Liver (tissue), 9 donors: ENCODE measurements around the gene HPD. TPM values are rescaled to one million over a fixed set of nuclear protein-coding genes. Genes with fewer than 3 reads are reported as not detected.
A peak's percentile ranks its signal among the peaks of the same experiment; 100 is the strongest.

Experiments
- DNase-seq: peaks from one replicate; pipeline ENCODE4 v3.0.0-alpha.2; 2017; ENCODE audit warnings: low spot score
- H3K27ac ChIP-seq, 2 donors: one replicate each; pipeline ENCODE4 v1.7.0; 2013; ENCODE audit warnings: inconsistent platforms in 2 of 2, low read length in 2 of 2, control low read depth in 1 of 2, low read depth in 1 of 2, mild to moderate bottlenecking in 1 of 2
- H3K27me3 ChIP-seq, 4 donors: one replicate each; pipeline versions ENCODE4 v1.6.1 to v1.7.0; 2013; ENCODE audit warnings: low read length in 3 of 4, inconsistent platforms in 1 of 4, mild to moderate bottlenecking in 1 of 4, moderate library complexity in 1 of 4; ENCODE audit not compliant: control insufficient read depth in 4 of 4, insufficient read depth in 4 of 4
- H3K36me3 ChIP-seq, 4 donors: one replicate each; pipeline versions ENCODE4 v1.6.1 to v1.7.0; 2013; ENCODE audit warnings: low read length in 3 of 4, mild to moderate bottlenecking in 3 of 4, low read depth in 1 of 4, moderate library complexity in 1 of 4; ENCODE audit not compliant: control insufficient read depth in 4 of 4, insufficient read depth in 3 of 4
- H3K4me1 ChIP-seq, 4 donors: one replicate each; pipeline versions ENCODE4 v1.6.1 to v1.7.0; 2013; ENCODE audit warnings: low read length in 3 of 4, mild to moderate bottlenecking in 3 of 4, moderate library complexity in 1 of 4; ENCODE audit not compliant: control insufficient read depth in 4 of 4, insufficient read depth in 4 of 4
- H3K4me3 ChIP-seq, 3 donors: one replicate each; pipeline versions ENCODE4 v1.6.1 to v1.7.0; 2013; ENCODE audit warnings: low read length in 3 of 3, control low read depth in 1 of 3, low read depth in 1 of 3, mild to moderate bottlenecking in 1 of 3
- H3K9ac ChIP-seq, 2 donors: one replicate each; pipeline ENCODE4 v1.7.0; 2013; ENCODE audit warnings: low read length in 2 of 2, mild to moderate bottlenecking in 2 of 2, moderate library complexity in 2 of 2, control low read depth in 1 of 2, low read depth in 1 of 2
- H3K9me3 ChIP-seq, 4 donors: one replicate each; pipeline versions ENCODE4 v1.6.1 to v1.7.0; 2013; ENCODE audit warnings: low read length in 3 of 4; ENCODE audit not compliant: control insufficient read depth in 4 of 4
- EGR1 ChIP-seq, 2 donors: IDR thresholded peaks; 2 replicates each; pipeline ENCODE4 v1.6.1; 2016 to 2018; ENCODE audit warnings: antibody characterized with exemption in 2 of 2, low read depth in 2 of 2
- FOXA1 ChIP-seq: IDR thresholded peaks from 2 replicates; pipeline ENCODE4 v1.6.1; 2016; ENCODE audit warnings: antibody characterized with exemption
- FOXA2 ChIP-seq: IDR thresholded peaks from 2 replicates; pipeline ENCODE4 v1.6.1; 2016; ENCODE audit warnings: antibody characterized with exemption
- GABPA ChIP-seq, 2 donors: IDR thresholded peaks in 1 of 2; conservative IDR thresholded peaks in 1 of 2; 2 replicates each; pipeline ENCODE4 v1.6.1; 2016; ENCODE audit warnings: antibody characterized with exemption in 2 of 2, mild to moderate bottlenecking in 1 of 2, moderate library complexity in 1 of 2
- HNF4A ChIP-seq, 2 donors: conservative IDR thresholded peaks; 2 replicates each; pipeline ENCODE4 v1.6.1; 2016; ENCODE audit warnings: antibody characterized with exemption in 2 of 2, mild to moderate bottlenecking in 2 of 2
- HNF4G ChIP-seq: IDR thresholded peaks from 2 replicates; pipeline ENCODE4 v1.6.1; 2016; ENCODE audit warnings: antibody characterized with exemption
- JUND ChIP-seq, 2 donors: IDR thresholded peaks; 2 replicates each; pipeline ENCODE4 v1.6.1; 2016; ENCODE audit warnings: antibody characterized with exemption in 2 of 2
- NR2F2 ChIP-seq: IDR thresholded peaks from 2 replicates; pipeline ENCODE4 v1.6.1; 2016; ENCODE audit warnings: antibody characterized with exemption
- RAD21 ChIP-seq, 2 donors: IDR thresholded peaks; 2 replicates each; pipeline ENCODE4 v1.6.1; 2016; ENCODE audit warnings: antibody characterized with exemption in 2 of 2, mild to moderate bottlenecking in 2 of 2
- RXRA ChIP-seq, 2 donors: IDR thresholded peaks; 2 replicates each; pipeline ENCODE4 v1.6.1; 2017 to 2018; ENCODE audit warnings: antibody characterized with exemption in 2 of 2, mild to moderate bottlenecking in 1 of 2
- SP1 ChIP-seq: IDR thresholded peaks from 2 replicates; pipeline ENCODE4 v1.6.1; 2018; ENCODE audit warnings: antibody characterized with exemption, mild to moderate bottlenecking
- TAF1 ChIP-seq: conservative IDR thresholded peaks from 2 replicates; pipeline ENCODE4 v1.6.1; 2016; ENCODE audit warnings: antibody characterized with exemption, mild to moderate bottlenecking
- YY1 ChIP-seq: IDR thresholded peaks from 2 replicates; pipeline ENCODE4 v1.6.1; 2016; ENCODE audit warnings: antibody characterized with exemption, mild to moderate bottlenecking
- WGBS: extraction: QIAGEN DNeasy Blood & Tissue Kit; methylation state at CpG from one replicate; pipeline ENCODE4 v1.1.7; 2013; 5-methylcytosine and 5-hydroxymethylcytosine counted together
- polyA plus RNA-seq, 2 donors: library from polyadenylated mRNA; stranded (reverse) in 1 of 2; unstranded in 1 of 2; fragments of 200-250 nt in 1 of 2; fragments of >200 nt in 1 of 2; fragmentation: Nextera tagmentation in 1 of 2; extraction: Ambion mirVana in 1 of 2; gene quantifications; one replicate each; pipeline versions ENCODE4 v1.2.1 to v1.2.3, GENCODE V29; 2013 to 2015
- total RNA-seq, 2 donors: library from RNA; depleted of rRNA; stranded (reverse); fragments of >200 nt; gene quantifications; one replicate each; pipeline ENCODE4 v1.2.3, GENCODE V29; 2014
- TF ChIP-seq, protein P1 (sequence below): IDR thresholded peaks from 2 replicates; pipeline ENCODE4 v1.6.1; 2016; ENCODE audit warnings: antibody characterized with exemption
- TF ChIP-seq, protein P2 (sequence below): IDR thresholded peaks from 2 replicates; pipeline ENCODE4 v1.6.1; 2016; ENCODE audit warnings: antibody characterized with exemption, mild to moderate bottlenecking
- TF ChIP-seq, protein P3 (sequence below): IDR thresholded peaks from 2 replicates; pipeline ENCODE4 v1.6.1; 2016; ENCODE audit warnings: antibody characterized with exemption
- TF ChIP-seq, protein P4 (sequence below): IDR thresholded peaks from 2 replicates; pipeline ENCODE4 v1.6.1; 2016; ENCODE audit warnings: antibody characterized with exemption
- TF ChIP-seq, protein P5 (sequence below): fragments of 150-350 bp; IDR thresholded peaks from 2 replicates; pipeline ENCODE4 v1.5.1; 2017; ENCODE audit warnings: improper control_type of control experiment, low read depth, low read length; ENCODE audit not compliant: missing input control
- donor health status: healthy.
- donor health status: healthy.
- donor health status: healthy.
- donor health status: healthy.
- donor health status: healthy.

Gene HPD
- total and polyA plus RNA-seq, 4 donors = 31.3 to 812 (median 509) TPM

DNA sequence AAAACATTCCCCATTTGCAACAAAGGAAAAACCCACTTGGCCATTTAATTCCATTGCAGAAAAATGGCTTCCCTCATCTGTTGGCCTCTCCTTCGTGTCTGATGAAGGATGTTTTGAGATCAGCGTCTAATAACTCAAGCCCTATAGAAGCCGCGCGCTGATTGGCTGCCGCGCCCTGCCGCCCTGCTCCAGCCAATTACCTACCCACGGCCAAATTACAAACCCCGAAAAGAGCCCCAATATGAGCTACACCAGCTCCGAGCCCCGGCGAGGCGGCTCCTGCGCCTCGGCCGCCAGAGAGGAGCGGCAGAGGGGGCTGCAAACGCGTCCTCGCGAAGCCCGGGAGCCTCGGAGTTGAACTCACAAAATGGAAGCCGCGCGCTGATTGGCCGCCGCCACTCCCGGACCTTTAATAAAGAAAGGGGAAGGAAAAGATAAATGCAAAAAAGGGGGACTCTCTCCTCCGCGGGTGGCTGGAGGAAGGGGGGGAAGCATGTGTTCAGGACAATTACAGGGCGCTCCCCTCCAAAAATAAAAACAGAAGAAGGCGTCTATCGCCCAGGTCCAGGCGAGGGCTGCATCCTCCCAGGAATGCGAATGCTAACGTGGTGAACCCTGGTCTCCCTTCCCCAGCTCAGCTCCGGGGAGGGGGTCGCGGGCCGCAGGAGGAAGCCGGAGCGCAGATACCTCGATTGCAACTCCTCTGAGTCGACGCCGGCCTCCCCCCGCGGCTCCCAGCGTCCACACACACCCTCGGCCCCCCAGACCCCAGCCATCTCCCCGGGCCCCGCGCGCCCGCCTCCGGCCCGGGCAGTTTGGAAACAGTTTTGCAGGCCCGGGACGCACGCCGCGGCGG, 55.6 kb downstream of the HPD start:
- 1% methylated on average over 65 of the region's 65 CpGs for WGBS
- peak overlapping the region; percentile 99 to 100 for H3K27ac ChIP-seq
- H3K4me3 ChIP-seq = peak overlapping the region; percentile 66 to 93 (median 76)
- H3K27me3 ChIP-seq = no peaks in the 10 kb centered on the region
- H3K9ac ChIP-seq = peak overlapping the region; percentile 83 to 99
- H3K4me1 ChIP-seq = peaks cover 4 to 46% (median 34%) of the 10 kb centered on the region in 4 donors
- H3K9me3 ChIP-seq = no peaks in the 10 kb centered on the region
- peaks cover 0 to 2% (median 0%) of the 10 kb centered on the region in 4 donors for H3K36me3 ChIP-seq
- peak; percentile 99 for TF ChIP-seq TAF1
- peak in 1 of 2 donors; percentile 42 for TF ChIP-seq JUND (IDR thresholded peaks at IDR 0.05)
- TF ChIP-seq YY1 = peak; percentile 99
- TF ChIP-seq RXRA (IDR thresholded peaks at IDR 0.05) = peak; percentile 26
- no peak for TF ChIP-seq NR2F2
- TF ChIP-seq GABPA (IDR thresholded peaks at IDR 0.05 in 1 of 2, conservative IDR thresholded peaks at IDR 0.05 in 1 of 2) = no peak
- peak; percentile 75 for TF ChIP-seq SP1
- TF ChIP-seq, protein P1, sequence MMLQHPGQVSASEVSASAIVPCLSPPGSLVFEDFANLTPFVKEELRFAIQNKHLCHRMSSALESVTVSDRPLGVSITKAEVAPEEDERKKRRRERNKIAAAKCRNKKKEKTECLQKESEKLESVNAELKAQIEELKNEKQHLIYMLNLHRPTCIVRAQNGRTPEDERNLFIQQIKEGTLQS = peak; percentile 29
- TF ChIP-seq, protein P2, sequence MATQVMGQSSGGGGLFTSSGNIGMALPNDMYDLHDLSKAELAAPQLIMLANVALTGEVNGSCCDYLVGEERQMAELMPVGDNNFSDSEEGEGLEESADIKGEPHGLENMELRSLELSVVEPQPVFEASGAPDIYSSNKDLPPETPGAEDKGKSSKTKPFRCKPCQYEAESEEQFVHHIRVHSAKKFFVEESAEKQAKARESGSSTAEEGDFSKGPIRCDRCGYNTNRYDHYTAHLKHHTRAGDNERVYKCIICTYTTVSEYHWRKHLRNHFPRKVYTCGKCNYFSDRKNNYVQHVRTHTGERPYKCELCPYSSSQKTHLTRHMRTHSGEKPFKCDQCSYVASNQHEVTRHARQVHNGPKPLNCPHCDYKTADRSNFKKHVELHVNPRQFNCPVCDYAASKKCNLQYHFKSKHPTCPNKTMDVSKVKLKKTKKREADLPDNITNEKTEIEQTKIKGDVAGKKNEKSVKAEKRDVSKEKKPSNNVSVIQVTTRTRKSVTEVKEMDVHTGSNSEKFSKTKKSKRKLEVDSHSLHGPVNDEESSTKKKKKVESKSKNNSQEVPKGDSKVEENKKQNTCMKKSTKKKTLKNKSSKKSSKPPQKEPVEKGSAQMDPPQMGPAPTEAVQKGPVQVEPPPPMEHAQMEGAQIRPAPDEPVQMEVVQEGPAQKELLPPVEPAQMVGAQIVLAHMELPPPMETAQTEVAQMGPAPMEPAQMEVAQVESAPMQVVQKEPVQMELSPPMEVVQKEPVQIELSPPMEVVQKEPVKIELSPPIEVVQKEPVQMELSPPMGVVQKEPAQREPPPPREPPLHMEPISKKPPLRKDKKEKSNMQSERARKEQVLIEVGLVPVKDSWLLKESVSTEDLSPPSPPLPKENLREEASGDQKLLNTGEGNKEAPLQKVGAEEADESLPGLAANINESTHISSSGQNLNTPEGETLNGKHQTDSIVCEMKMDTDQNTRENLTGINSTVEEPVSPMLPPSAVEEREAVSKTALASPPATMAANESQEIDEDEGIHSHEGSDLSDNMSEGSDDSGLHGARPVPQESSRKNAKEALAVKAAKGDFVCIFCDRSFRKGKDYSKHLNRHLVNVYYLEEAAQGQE = peak; percentile 93
- TF ChIP-seq RAD21 (IDR thresholded peaks at IDR 0.05) = peak in 1 of 2 donors; percentile 4
- no peak for TF ChIP-seq FOXA1
- no peak for TF ChIP-seq HNF4A (conservative IDR thresholded peaks at IDR 0.05)
- TF ChIP-seq HNF4G = no peak
- TF ChIP-seq, protein P3, sequence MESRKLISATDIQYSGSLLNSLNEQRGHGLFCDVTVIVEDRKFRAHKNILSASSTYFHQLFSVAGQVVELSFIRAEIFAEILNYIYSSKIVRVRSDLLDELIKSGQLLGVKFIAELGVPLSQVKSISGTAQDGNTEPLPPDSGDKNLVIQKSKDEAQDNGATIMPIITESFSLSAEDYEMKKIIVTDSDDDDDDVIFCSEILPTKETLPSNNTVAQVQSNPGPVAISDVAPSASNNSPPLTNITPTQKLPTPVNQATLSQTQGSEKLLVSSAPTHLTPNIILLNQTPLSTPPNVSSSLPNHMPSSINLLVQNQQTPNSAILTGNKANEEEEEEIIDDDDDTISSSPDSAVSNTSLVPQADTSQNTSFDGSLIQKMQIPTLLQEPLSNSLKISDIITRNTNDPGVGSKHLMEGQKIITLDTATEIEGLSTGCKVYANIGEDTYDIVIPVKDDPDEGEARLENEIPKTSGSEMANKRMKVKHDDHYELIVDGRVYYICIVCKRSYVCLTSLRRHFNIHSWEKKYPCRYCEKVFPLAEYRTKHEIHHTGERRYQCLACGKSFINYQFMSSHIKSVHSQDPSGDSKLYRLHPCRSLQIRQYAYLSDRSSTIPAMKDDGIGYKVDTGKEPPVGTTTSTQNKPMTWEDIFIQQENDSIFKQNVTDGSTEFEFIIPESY = no peak
- TF ChIP-seq FOXA2 = no peak
- TF ChIP-seq, protein P4, sequence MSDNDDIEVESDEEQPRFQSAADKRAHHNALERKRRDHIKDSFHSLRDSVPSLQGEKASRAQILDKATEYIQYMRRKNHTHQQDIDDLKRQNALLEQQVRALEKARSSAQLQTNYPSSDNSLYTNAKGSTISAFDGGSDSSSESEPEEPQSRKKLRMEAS = peak; percentile 6
- TF ChIP-seq, protein P5, sequence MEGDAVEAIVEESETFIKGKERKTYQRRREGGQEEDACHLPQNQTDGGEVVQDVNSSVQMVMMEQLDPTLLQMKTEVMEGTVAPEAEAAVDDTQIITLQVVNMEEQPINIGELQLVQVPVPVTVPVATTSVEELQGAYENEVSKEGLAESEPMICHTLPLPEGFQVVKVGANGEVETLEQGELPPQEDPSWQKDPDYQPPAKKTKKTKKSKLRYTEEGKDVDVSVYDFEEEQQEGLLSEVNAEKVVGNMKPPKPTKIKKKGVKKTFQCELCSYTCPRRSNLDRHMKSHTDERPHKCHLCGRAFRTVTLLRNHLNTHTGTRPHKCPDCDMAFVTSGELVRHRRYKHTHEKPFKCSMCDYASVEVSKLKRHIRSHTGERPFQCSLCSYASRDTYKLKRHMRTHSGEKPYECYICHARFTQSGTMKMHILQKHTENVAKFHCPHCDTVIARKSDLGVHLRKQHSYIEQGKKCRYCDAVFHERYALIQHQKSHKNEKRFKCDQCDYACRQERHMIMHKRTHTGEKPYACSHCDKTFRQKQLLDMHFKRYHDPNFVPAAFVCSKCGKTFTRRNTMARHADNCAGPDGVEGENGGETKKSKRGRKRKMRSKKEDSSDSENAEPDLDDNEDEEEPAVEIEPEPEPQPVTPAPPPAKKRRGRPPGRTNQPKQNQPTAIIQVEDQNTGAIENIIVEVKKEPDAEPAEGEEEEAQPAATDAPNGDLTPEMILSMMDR = no peak
- peak in 1 of 2 donors; percentile 16 for TF ChIP-seq EGR1 (IDR thresholded peaks at IDR 0.05; ENCODE audit: low read depth in 2 of 2)
- peak; percentile 92 for DNase-seq
